Endothelial cell of umbilical vein (primary cell): ENCODE results near the gene NUP62. TPM values are rescaled to one million over a fixed set of nuclear protein-coding genes. Genes with fewer than 3 reads are reported as not detected.

Source experiments
- BruUV-seq: library from RNA; stranded (reverse); fragments of 400-500 nt; replicated peaks from 2 replicates; lab custom pipeline; 2021; lab: Mats Ljungman, UMichigan
- CTCF ChIA-PET: fragments of 300-600, 350-600 bp; sonication (Branson Sonifier 250); formaldehyde crosslinking; loops from one replicate; lab custom pipeline; 2021; ENCODE audit warnings: antibody characterized with exemption, inconsistent platforms; lab: Charles Lee
- POLR2A ChIA-PET: fragments of 300-600, 350-600 bp; sonication (Branson Sonifier 250); formaldehyde crosslinking; loops from one replicate; lab custom pipeline; 2021; ENCODE audit warnings: antibody characterized with exemption, inconsistent platforms; lab: Charles Lee
- DNase-seq: peaks from one replicate; pipeline ENCODE4 v3.0.0-alpha.2; 2011; ENCODE audit warnings: low read depth, low spot score
- FAIRE-seq: peaks from 2 replicates; lab custom pipeline; 2011; peaks lifted over from hg19 to GRCh38; lab: Jason Lieb, UNC
- H2AFZ ChIP-seq: 2 replicates; pipeline ENCODE4 v1.6.0; 2012; ENCODE audit warnings: low read depth, low read length, control low read depth, inconsistent platforms
- H3K27ac ChIP-seq: 2 replicates; pipeline ENCODE4 v1.5.1; 2011; ENCODE audit warnings: low read depth, mild to moderate bottlenecking, control low read depth, low read length, moderate library complexity; ENCODE audit not compliant: insufficient read depth
- H3K27me3 ChIP-seq, 2 experiments: 2 replicates each; pipeline versions ENCODE4 v1.6.0 to v1.6.1; 2011; ENCODE audit warnings: low read length in 2 of 2, mixed read lengths in 1 of 2; ENCODE audit not compliant: control insufficient read depth in 2 of 2, insufficient read depth in 2 of 2
- H3K36me3 ChIP-seq, 2 experiments: 2 replicates in 1 of 2; 3 replicates in 1 of 2; pipeline ENCODE4 v1.5.1; 2011; ENCODE audit warnings: low read length in 2 of 2, mild to moderate bottlenecking in 1 of 2, moderate library complexity in 1 of 2; ENCODE audit not compliant: control insufficient read depth in 2 of 2, insufficient read depth in 2 of 2; ENCODE audit errors: extremely low read depth in 1 of 2
- H3K4me1 ChIP-seq: 3 replicates; pipeline ENCODE4 v1.5.1; 2011; ENCODE audit warnings: mild to moderate bottlenecking, low read length; ENCODE audit not compliant: control insufficient read depth, insufficient read depth; ENCODE audit errors: extremely low read depth
- H3K4me2 ChIP-seq: 2 replicates; pipeline ENCODE4 v1.6.1; 2011; ENCODE audit warnings: low read length, control low read depth, mixed read lengths; ENCODE audit not compliant: insufficient read depth
- H3K4me3 ChIP-seq, 3 experiments: fragments of 200-600 bp in 1 of 3; sonication (generic), shearing (Covaris generic) in 1 of 3; replicated peaks in 1 of 3; 2 replicates each; pipeline ENCODE4 v1.5.1; 2011 to 2016; ENCODE audit warnings: control low read depth in 3 of 3, low read length in 3 of 3, mild to moderate bottlenecking in 2 of 3, inconsistent platforms in 1 of 3, low read depth in 1 of 3, moderate library complexity in 1 of 3; ENCODE audit not compliant: insufficient read depth in 1 of 3
- H3K79me2 ChIP-seq: 2 replicates; pipeline ENCODE4 v1.6.0; 2012; ENCODE audit warnings: low read length, inconsistent platforms; ENCODE audit not compliant: control insufficient read depth, insufficient read depth
- H3K9ac ChIP-seq: replicated peaks from 2 replicates; pipeline ENCODE3; 2011; ENCODE audit warnings: low read length, control low read depth; ENCODE audit not compliant: insufficient read depth; ENCODE audit errors: extremely low read depth
- H3K9me1 ChIP-seq: replicated peaks from 3 replicates; pipeline ENCODE4 v1.6.0; 2011; ENCODE audit warnings: mild to moderate bottlenecking, low read length; ENCODE audit not compliant: control insufficient read depth, insufficient read depth; ENCODE audit errors: extremely low read depth
- H3K9me3 ChIP-seq: replicated peaks from 2 replicates; pipeline ENCODE4 v1.5.1; 2012; ENCODE audit warnings: low read length, inconsistent platforms; ENCODE audit not compliant: control insufficient read depth, insufficient read depth
- H4K20me1 ChIP-seq: replicated peaks from 2 replicates; pipeline ENCODE3; 2011; ENCODE audit warnings: mild to moderate bottlenecking, low read length; ENCODE audit not compliant: control insufficient read depth, insufficient read depth; ENCODE audit errors: extremely low read depth
- EZH2 ChIP-seq: IDR thresholded peaks from 2 replicates; pipeline ENCODE4 v1.6.1; 2012; ENCODE audit warnings: borderline replicate concordance, low read depth, mild to moderate bottlenecking, moderate library complexity, low read length, inconsistent platforms; ENCODE audit not compliant: severe bottlenecking
- FOS ChIP-seq: IDR thresholded peaks from 2 replicates; pipeline ENCODE4 v1.6.1; 2011; ENCODE audit warnings: mild to moderate bottlenecking, low read length, moderate library complexity, borderline replicate concordance; ENCODE audit not compliant: insufficient read depth
- GATA2 ChIP-seq: IDR thresholded peaks from 2 replicates; pipeline ENCODE4 v1.7.0; 2011; ENCODE audit warnings: low read depth, mild to moderate bottlenecking, moderate library complexity, mixed read lengths, low read length; ENCODE audit not compliant: insufficient read length, insufficient read depth
- JUN ChIP-seq: IDR thresholded peaks from 2 replicates; pipeline ENCODE4 v1.6.1; 2011; ENCODE audit warnings: borderline replicate concordance, low read depth; ENCODE audit not compliant: insufficient read length, insufficient read depth
- MAX ChIP-seq: IDR thresholded peaks from 2 replicates; pipeline ENCODE4 v1.6.1; 2011; ENCODE audit not compliant: insufficient read depth, insufficient read length
- POLR2A ChIP-seq: IDR thresholded peaks from 2 replicates; pipeline ENCODE4 v1.6.1; 2012; ENCODE audit warnings: low read depth, mild to moderate bottlenecking, control low read depth, low read length
- POLR2AphosphoS5 ChIP-seq: IDR thresholded peaks from 2 replicates; pipeline ENCODE4 v1.6.1; 2012; ENCODE audit warnings: low read depth, mild to moderate bottlenecking, control low read depth, low read length, moderate library complexity; ENCODE audit not compliant: insufficient read depth
- dilution Hi-C: fragments of 300-500 bp; cut with MboI; formaldehyde crosslinking; loops from one replicate; pipeline ENCODE4 v1.15.0; 2019; ENCODE audit warnings: low sequenced_read_pairs; ENCODE audit not compliant: extremely low pct_ligation_motif_present
- intact Hi-C: fragments of 100-400 bp; cut with micrococcal nuclease; formaldehyde crosslinking; loops from one replicate; pipeline ENCODE4 v1.10.0; 2022
- polyA plus RNA-seq, 4 experiments: library from polyadenylated mRNA; depleted of rRNA in 3 of 4; stranded (reverse) in 3 of 4; unstranded in 1 of 4; fragments of >200 nt; gene quantifications; 2 replicates each; pipeline versions ENCODE4 v1.2.1 to v1.2.3, GENCODE V29; 2011 to 2012; ENCODE audit warnings: missing spikeins in 1 of 4
- total RNA-seq: library from RNA; stranded (reverse); gene quantifications from 2 replicates; pipeline ENCODE4 v1.2.3, GENCODE V29; 2021
- TF ChIP-seq, protein P1 (sequence below), 2 donors: IDR thresholded peaks; 1 replicate in 1 of 2; 2 replicates in 1 of 2; pipeline ENCODE4 v1.5.1; 2011; ENCODE audit warnings: low read length in 2 of 2, mild to moderate bottlenecking in 2 of 2, moderate library complexity in 2 of 2, control low read depth in 1 of 2, inconsistent platforms in 1 of 2, low read depth in 1 of 2; ENCODE audit not compliant: insufficient read depth in 1 of 2; ENCODE audit errors: extremely low read depth in 1 of 2

NUP62 gene
- total and polyA plus RNA-seq, 2 donors (not counting 3 experiments of a cell fraction or from before 2014, with no cell fraction given): 32.0 to 93.7 TPM

DNA sequence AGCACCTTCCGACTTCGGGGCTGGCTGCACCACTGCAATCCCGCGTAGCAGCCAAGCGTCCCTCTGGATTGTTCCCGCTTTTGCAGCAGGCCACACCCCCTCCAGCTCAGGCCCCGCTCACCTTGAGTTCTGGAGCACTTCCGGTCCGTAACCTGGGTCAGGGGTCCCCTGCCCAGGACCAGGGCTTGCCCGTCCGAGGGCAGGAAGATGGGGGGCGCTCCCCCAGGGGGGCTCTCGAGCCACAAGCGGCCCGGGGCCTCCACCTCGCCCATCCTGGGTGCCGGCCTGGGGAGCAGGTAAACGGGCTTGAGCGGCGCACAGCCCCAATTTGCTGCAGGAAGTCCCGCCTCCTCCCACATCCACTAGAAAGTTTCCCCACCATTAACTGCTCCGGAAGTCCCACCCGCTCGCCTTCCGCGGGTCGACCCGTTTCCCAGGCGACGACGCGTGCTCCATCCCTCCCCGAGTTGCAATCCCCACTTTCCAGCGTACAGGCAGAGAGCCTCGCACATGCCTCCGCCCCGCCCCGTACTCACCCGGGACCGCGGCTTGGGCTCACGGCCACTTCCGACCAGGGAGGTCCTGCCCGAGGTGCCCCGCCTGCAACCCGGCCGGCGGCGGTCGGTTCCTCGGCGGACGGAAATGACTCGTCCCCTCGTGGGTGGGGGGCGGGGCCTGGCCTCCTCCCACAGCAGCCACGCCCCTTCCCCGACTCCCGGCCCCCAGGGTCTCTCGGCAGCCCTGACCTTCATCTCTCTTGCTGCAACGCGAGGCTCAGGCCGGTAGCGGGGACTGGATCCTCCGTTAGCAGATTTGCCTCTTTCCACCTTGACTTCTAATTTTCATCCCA is 62.1 kb downstream of the NUP62 start, which contains the start of gene PNKP:
Gene PNKP (minus strand): TSS at position 644 of the 850 bp plus-strand sequence. CDS start 372 bp downstream, at position 272.
- H3K4me1 ChIP-seq: peaks cover 26% of the 10 kb centered on the region
- peaks cover 13 to 22% of the 10 kb centered on the region in 2 experiments for H3K36me3 ChIP-seq
- H3K4me2 ChIP-seq: peak within 1 kb of the TSS; percentile 91
- TF ChIP-seq, protein P1, sequence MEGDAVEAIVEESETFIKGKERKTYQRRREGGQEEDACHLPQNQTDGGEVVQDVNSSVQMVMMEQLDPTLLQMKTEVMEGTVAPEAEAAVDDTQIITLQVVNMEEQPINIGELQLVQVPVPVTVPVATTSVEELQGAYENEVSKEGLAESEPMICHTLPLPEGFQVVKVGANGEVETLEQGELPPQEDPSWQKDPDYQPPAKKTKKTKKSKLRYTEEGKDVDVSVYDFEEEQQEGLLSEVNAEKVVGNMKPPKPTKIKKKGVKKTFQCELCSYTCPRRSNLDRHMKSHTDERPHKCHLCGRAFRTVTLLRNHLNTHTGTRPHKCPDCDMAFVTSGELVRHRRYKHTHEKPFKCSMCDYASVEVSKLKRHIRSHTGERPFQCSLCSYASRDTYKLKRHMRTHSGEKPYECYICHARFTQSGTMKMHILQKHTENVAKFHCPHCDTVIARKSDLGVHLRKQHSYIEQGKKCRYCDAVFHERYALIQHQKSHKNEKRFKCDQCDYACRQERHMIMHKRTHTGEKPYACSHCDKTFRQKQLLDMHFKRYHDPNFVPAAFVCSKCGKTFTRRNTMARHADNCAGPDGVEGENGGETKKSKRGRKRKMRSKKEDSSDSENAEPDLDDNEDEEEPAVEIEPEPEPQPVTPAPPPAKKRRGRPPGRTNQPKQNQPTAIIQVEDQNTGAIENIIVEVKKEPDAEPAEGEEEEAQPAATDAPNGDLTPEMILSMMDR (IDR thresholded peaks at IDR 0.05; ENCODE audit: extremely low read depth in 1 of 2, insufficient read depth in 1 of 2, low read depth in 1 of 2, low read length in 2 of 2): no peak
- no peak for TF ChIP-seq GATA2
- peak; percentile 89 for TF ChIP-seq POLR2A
- peak; percentile 46 for TF ChIP-seq FOS
- TF ChIP-seq JUN: no peak
- TF ChIP-seq POLR2AphosphoS5: peak; percentile 88
- TF ChIP-seq MAX: peak; percentile 52
- TF ChIP-seq EZH2: no peak
- dilution Hi-C loops (no loop called here), intact Hi-C loops (loop anchor here (1.0 to 5.0 kb wide), 5 partner anchors 17 to 275 kb away; partner anchors contain the start of genes FUZ, PRMT1 and PRR12)
- peak within 1 kb of the TSS; percentile 49 for H3K9ac ChIP-seq
- H3K27me3 ChIP-seq: no peaks in the 10 kb centered on the region
- peak within 1 kb of the TSS; percentile 70 to 78 (median 78) for H3K4me3 ChIP-seq
- no TSS peak for BruUV-seq
- peak within 1 kb of the TSS; percentile 87 for H3K27ac ChIP-seq
- FAIRE-seq (peak; percentile 88), DNase-seq (peak; percentile 93)
- no peaks in the 10 kb centered on the region for H4K20me1 ChIP-seq
- no peaks in the 10 kb centered on the region for H3K9me3 ChIP-seq
- peaks cover 26% of the 10 kb centered on the region for H3K79me2 ChIP-seq
- H3K9me1 ChIP-seq: no peaks in the 10 kb centered on the region
- POLR2A ChIA-PET: interaction anchor here (0.7 kb wide), 2 partner anchors 10 to 60 kb away, joined by 3 to 5 read pairs; partner anchors contain the start of gene AKT1S1
- H2AFZ ChIP-seq: peak within 1 kb of the TSS; percentile 71
- CTCF ChIA-PET: interaction anchor here (1.0 kb wide), 1 partner anchor 10 kb away, joined by 4 read pairs; the partner anchor contains the start of genes AKT1S1 and TBC1D17
